ENCODE results near the gene POLE.
"Not testable (repeated sequence)": the region's sequence is repeated elsewhere in the genome, so short reads cannot be mapped to it uniquely, and the experiment has no call there.

The POLE gene

DNA sequence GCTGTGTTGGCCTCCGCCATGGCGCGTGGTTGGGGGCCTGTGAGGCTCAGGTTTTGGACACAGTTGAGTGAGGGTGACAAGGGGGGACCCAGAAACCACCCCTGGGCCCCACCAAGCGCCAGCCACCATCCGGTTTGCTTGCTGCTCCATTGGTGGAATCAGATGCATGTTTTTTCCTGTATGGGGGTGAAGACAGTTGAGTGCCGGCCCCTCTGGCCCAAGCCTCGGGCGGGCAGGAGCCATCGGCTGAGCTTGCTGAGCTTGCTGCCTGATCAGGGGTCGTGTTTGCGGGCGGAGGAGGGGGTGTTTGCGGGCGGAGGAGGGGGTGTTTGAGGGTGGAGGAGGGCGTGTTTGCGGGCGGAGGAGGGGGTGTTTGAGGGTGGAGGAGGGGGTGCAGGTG is 29.9 kb upstream of the POLE start:
- DNase-seq = no peak

DNA sequence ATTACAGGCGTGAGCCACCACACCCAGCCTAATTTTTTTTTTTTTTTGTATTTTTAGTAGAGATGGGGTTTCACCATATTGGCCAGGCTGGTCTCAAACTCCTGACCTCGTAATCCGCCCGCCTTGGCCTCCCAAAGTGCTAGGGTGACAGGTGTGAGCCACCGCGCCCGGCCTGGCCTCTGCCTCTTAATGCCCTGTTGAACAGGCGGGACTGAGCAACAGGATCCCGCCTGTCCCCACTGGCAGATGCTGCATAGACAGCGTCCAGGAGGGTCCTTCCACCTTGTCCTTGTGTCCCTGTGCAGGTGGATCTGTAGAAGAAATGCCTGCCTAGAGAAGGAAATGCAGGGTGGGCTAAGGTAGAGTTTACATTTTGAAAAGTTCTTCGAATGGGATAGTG is 29.2 kb upstream of the POLE start:
- DNase-seq = no peak

DNA sequence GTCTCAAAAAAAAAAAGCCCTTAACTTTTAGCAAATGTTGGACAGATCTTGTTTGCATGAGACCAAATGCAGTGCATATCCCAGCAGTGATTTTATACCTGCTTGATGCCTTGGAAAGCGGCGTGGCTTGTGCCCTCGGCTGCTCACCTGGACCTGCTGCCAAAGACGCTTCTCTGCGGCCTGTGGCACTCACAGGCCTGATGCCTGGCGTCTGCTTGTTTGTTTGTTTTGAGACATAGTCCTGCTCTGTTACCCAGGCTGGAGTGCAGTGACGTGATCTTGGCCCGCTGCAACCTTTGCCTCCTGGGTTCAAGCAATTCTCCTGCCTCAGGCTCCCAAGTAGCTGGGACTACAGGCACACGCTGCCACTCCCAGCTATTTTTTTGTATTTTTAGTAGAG is 28.7 kb upstream of the POLE start:
- DNase-seq = no peak

DNA sequence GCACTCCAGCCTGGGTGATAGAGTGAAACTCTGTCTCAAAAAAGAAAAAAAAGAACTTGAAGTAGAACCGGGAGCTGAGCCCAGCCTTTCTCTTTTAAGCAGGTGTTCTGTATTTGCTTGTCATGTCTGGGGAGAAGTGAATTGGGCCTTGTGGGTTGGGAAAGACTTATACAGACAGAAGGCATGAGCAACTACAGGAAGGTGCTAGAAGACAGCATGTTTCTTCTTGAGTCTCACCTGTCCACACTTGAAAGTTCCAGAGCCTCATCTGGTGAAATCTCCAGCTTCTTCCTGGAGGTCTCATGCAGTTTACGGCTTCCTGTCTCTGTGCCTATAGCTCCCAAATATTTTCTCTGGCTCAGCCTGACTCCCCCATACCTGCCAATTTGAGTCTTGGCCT is 26.0 kb upstream of the POLE start:
- no peak for DNase-seq

DNA sequence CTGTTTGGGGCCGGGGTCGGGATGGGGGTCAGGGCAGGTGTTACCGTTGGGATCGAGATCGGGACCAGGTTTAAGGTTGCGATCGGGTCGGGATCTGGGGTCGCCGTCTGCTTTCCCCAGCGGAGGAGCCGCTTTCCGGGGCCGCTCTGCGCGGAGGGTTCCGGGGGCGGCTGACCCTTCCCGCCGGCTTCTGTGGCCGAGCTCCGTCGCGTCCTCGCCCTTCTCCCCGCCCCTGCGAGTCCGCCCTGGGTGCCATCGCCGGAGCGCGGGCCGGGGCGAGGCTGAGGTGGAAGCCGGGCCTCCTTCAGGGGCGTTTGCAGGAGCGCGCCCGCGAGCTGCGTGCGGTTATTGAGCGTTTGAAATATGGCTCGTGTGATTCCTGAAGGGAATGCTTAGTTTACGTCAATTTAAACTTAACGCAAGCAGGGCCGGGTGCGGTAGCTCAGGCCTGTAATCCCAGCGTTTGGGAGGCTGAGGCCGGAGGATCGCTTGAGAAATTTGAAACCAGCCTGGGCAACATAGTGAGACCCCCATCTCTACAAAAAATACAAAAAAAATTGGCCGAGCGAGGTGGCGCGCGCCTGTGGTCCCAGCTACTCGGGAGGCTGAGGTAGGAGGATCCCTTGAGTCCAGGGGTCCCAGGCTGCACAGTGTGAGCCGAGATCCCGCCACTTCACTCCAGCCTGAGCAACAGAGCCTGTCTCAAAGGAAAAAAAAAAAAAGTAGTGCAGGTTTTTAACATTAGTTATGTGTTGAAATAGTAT is 24.1 kb upstream of the POLE start:
- DNase-seq = peak; percentile 76

DNA sequence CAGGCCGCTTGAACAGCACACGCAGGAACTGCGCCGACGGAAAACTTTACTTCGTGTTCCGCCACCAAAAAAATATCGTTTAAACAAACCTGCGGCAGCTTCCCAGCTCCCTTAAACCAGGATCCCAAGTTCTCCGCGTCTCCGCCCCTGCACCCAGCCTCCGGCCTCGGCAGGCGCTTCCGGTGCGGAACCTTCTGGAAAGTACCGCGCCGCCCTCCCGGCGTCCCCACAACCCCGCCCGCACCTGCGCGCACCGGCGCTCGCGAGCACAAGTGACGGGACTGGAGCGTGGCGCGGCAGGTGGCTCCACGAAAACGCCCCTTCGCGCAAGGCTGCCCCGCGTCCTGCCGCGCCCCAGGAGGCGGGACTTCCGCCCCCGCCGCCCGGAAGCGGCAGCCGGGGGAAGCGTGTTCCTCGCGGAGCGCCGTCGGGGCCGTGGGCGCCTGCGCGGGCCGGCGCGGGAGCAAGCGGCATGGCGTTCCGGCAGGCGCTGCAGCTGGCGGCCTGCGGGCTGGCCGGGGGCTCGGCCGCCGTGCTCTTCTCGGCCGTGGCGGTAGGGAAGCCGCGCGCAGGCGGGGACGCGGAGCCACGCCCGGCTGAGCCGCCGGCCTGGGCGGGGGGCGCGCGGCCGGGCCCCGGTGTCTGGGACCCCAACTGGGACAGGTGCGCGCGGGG is 23.4 kb upstream of the POLE start, which contains the start of gene PGAM5:
TSS of gene PGAM5 (plus strand) at position 438 of the 675 bp plus-strand sequence. CDS start at position 473, 35 bp downstream.
- DNase-seq = peak; percentile 92

DNA sequence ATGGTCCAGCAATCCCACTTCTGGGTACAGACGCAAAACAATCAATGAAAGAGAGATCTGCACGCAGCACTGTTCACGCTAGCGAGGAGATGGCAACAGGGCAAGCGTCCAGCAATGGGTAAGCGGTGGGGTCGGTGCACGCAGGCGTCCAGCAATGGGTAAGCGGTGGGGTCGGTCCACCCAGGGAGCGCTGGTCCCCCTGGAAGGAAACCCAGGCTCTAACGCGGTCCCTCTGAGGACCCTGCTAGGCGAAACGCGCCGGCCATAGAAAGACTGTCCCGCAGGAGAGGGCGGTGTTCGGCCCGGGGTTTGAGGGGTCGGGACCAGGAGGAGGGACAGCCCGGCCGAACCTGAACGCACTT is 22.9 kb upstream of the POLE start:
- no peak for DNase-seq

DNA sequence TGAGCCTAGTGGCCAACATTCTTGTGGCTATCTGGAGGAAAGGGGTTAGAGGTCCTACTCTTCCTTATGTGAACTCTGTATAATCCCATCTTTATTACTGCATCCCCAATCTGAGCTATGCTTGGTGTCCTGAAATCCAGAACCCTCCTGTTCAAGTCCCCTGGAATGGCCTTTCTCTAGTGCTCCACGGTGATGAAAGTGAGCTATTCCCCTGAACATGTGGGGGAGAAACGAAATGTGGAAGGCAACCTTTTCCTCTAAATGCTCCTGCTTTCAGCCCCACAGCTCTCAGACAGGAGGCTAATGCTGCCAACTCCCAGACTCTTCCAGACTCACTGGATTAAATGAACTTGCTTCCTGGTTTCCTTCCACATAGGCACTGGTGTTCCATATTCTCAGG is 21.0 kb upstream of the POLE start:
- no peak for DNase-seq

DNA sequence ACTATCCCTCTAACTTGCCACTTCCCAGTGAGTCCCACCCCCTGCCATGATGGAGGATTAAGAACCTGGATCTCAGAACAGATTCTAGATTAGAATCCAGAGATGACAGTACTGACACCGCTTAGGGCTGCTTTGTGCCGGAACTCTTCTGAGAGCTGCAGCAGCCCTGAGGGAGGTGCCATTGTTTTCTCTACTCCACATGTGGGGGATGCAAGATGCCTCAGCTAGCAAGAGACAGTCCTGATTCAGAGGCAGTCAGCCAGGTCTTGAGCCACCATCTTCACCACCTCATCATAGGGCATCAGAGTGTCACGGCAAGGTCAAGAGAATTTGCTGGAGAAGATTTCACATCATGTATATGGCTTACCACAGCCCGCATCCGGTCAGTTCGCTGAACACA is 20.1 kb upstream of the POLE start:
- no peak for DNase-seq

DNA sequence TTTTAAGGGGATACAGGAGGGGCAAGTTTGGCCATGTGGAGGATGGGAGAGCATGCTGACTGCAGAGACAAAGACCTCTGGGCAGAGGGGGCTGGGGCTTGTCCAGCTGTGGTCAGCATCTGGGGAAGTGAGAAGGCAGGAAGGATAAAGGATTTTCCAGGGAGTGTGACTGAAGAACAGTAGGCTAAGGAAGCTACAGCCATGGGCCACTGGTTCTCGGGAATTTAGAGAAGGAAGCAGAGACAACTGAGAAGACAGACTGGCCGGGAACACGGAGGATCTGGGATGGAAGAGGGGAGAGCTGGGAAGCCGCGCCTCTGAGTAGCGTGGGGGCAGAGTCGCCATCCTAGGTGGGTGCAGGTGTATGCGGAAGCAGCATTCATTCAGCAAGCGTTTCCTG is 16.5 kb upstream of the POLE start:
- no peak for DNase-seq

DNA sequence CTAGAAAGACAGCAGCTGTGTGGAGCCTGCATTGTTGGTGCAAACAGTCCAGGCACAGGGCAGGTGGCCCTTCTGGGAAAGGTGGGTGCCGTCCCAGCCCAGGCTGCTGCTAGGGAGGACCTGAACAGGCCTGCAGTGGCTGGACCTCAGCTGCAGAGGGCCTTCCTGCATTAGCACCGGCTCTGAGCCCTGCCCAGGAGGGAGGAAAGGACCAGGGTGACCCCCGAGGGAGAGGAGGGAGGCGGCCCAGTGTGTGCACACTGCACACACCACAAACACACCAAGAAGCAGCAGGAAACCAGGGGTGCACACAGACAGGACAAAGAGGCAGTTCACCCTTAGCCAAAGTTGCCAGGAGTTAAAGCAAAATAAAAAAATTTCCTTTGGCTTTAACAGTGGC is 15.5 kb upstream of the POLE start:
- DNase-seq = no peak

DNA sequence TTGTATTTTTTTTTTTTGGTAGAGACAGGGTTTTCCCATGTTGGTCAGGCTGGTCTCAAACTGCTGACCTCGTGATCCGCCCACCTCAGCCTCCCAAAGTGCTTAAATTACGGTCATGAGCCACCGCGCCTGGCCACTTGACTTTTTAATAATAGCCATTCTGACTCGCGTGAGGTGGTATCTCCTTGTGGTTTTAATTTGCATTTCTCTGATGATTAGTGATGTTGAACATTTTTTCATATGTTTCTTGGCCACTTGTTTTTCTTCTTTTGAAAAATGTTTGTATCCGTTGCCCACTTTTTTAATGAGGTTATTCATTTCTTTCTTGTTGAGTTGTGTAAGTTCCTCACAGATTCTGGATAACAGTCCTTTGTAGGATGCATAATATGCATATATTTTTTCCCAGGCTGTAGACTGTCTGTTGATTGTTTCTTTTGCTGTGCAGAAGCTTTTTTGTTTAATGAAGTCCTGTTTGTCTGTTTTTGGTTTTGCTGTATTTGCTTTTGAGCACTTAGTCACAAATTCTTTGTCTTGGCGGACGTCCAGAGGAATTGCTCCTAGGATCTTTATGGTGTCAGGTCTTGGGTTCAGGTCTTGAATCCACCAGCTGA is 13.2 kb upstream of the POLE start:
- no peak for DNase-seq

DNA sequence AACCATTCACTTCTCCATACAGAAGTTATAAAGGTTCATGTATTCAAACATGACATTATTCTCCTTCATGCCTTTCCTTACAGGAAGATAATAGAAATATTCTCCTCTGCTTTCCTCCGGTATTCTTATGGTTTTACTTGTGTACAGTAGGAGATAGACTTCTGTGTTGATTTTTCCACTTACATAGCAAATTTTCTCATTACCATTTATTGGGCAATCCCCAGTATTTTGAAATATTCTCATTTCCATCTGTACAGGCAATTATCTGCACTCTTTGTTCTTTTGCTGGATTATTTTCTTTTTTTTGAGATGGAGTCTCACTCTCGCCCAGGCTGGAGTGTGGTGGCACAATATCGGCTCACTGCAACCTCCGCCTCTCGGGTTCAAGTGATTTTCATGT is 11.2 kb upstream of the POLE start:
- DNase-seq = no peak

DNA sequence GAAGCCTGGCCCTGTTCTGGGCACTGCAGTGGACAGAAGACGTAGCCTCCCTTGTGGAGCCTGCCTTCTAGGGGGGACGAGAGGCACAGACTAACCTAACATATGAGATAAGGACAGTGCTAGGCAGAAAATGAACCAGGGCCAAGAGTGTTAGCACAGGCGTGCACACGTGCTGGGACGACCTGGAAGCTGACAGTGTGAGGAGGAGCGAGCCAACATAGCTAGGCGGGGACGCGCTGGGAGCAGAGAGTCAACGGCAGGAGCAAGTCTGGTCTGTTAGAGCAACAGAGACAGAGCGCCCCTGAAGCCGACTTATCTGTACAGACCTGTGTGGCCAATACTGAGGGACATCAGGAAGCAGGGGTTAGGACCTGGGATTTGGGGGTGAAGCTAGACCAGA is 8.3 kb upstream of the POLE start:
- no peak for DNase-seq

DNA sequence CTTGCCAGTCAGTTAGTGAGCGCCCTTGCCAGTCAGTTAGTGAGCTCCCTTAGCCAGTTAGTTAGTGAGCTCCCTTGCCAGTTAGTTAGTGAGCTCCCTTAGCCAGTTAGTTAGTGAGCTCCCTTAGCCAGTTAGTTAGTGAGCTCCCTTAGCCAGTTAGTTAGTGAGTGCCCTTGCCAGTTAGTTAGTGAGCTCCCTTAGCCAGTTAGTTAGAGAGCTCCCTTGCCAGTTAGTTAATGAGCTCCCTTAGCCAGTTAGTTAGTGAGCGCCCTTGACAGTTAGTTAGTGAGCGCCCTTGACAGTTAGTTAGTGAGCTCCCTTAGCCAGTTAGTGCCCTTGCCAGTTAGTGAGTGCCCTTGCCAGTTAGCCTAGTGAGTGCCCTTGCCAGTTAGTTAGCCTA is 7.7 kb upstream of the POLE start:
- not testable (repeated sequence) for DNase-seq

DNA sequence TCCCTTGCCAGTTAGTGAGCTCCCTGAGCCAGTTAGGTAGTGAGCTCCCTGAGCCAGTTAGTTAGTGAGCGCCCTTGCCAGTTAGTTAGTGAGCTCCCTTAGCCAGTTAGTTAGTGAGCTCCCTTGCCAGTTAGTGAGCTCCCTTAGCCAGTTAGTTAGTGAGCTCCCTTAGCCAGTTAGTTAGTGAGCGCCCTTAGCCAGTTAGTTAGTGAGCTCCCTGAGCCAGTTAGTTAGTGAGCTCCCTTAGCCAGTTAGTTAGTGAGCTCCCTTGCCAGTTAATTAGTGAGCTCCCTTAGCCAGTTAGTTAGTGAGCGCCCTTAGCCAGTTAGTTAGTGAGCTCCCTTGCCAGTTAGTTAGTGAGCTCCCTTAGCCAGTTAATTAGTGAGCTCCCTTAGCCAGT is 4.9 kb upstream of the POLE start:
- not testable (repeated sequence) for DNase-seq

DNA sequence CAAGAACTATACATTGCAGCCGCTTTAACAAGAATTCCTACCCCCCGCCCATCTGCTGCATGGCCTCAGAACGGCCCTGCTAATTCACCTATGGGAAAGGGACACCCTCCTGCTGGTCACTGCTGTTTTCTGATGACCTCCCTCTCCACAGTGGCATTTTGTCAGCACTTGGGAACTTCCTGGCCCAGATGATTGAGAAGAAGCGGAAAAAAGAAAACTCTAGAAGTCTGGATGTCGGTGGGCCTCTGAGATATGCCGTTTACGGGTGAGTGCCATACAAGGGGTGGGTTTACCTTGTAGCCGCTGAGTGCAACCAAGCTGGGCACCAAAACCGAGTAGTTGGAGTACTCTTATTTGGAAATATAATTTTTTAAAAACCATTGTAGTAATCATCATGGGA is 3.0 kb upstream of the POLE start:
- DNase-seq = no peak

DNA sequence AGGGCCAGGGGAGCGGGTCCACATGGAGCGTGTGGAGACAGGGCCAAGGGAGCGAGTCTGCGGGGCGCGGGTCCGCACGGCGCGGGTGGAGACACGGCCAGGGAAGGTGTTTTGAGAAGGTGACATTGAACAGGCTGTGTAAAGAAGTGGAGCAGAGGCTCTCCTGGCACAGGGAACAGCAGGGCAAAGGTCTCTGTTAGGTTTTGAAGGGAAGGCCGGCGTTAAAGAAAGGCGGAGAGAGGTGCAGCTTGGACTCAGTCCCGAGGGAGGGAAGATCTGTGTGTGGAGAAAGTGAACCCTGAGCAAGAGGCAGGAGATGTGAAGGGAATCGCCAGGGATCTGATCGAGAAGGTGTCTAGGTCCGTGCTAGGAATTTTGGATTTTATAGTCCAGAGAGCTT is 2.1 kb upstream of the POLE start:
- no peak for DNase-seq

DNA sequence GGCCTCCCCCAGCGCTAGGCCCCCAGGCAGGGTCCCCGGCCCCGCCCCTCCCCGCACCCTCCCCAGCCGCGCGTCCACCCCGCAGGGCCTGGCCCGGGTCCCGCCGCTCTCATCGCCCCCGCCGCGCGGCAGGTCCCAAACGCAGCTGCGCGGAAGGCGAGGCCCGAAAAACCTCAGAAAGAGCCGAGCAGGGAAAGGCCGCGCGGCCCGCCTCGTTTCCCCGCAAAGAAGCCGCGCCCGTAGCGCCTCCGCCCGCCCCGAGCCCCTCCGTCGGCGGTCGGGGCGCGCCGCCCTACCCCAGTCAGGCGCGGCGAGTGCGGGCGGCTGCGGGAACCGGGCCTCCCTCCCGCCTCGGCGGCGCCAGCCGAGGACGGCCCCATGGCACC is 324 bp downstream of the POLE start:
- no peak for DNase-seq

DNA sequence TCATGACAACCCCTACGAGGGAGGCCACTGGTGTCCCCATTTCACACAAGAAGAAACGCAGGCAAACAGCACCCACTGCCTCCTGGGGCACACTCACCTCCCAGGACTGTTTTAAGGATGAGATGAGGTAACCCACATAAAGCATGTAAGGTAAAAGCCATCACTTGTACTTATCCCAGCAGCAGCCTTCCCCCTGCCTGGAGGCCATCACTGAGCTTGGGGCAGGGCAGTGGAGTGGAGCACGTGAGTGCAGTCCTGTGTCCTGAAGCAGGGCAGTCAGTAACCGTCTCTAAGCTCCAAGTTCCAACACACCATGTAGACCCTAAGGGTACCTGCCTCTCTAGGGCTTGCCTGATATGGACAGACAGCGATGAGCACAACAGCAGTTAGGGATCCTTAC is 1.7 kb downstream of the POLE start:
- DNase-seq = no peak

DNA sequence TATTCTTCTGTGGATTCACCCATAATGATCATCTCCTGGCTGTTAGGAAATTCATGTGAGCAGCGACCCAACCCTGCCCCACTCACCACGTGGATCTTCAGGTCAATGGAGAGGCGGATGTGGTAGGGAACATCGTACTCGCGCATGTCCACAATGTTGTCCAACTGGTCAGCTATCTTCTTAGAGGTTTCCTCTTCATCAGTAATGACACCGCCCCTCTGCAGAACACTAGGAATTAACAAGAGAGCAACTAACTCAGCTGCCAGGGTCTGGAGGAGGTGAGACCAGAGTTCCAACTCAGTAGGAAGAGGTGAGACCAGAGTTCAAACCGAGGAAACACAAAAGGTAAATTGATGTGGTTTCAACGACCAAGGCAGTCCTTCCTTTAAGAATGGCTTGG is 9.7 kb downstream of the POLE start:
- no peak for DNase-seq

DNA sequence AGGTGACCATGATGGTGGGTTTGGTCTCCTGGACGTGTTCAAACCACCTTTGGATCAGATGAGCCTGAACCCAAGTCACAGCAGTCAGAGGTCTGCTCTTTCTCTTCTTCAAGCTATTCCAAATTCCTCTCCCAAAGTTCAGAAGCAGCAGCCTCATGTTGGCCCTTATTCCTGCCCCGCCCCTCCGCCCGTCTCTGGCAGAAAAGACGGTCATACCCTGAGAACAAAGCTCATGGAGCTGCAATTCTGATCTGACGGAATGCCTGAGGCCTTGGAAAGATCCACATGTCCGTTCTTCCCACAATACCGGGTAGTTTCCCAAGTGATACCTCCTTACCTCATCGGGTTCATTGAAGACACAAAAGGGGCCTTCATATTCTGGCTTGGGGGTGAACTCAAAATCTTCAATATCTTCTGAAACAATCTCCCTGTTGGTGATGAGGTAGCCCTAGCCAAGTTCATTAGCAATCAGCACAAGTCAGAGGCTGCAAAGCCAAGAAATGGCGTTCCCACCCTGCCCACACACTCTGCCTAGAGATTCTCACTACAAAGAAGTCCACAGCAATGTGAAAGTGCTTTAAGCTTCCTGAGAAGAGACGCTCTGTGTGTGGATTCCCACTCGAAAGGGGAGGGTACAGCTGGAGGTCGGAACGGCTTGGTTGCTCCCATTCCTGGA is 11.2 kb downstream of the POLE start:
- no peak for DNase-seq

DNA sequence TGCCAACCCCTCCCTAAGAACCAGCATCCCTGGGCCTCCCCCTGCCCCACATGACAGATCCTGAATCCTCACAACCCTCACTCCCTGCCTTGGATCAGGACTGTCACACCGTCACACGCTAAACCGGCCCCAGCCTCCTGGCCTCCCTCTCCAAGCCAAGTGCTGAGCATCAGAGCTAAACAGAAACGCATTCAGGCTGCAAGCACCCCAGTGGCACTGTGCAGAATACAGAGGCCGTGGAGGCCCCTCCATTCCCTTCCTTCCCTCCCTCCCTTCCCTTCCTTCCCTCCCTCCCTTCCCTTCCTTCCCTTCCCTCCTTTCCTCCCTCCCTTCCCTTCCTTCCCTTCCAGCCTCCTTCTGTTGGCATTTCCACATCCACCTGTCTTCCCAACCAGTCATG is 12.6 kb downstream of the POLE start:
- no peak for DNase-seq
